GM11168 (cell line): ENCODE measurements around the gene TMEM86A.

Experiments used
- in situ Hi-C: fragments of 300-500 bp; cut with MboI; formaldehyde crosslinking; loops from one replicate; pipeline ENCODE4 v1.12.0; 2022; ENCODE audit warnings: low sequenced_read_pairs; ENCODE audit not compliant: unreplicated experiment

The TMEM86A gene

DNA sequence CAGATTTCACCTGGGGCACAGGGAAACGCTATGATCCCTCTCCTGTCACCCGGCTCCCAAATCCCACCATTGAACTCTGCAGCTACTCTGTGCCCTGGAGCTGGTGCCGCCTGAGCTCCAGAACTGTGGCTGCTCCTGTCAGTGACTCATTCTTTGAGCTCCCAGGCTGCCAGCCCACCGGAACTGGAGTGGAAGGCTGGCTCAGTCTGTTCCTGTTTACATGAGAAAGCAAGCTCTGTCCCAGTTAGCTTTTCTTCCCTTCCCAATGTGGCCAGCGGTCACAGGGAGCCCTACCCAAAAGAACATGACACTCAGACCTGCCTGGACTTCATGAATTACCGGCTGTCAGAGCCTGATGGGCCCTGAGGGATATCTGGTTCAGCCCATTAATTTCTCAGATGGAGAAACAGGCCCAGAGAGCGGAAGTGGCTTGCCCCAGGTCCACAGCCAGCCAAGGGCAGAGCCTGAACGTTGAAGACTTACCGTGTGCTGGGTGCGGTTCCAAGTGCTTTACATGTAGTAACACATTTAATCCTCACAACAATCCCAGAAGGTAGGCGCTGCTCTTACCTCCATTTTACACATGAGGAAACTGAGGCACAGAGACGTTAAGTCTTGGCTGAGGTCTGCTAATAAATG, 51.2 kb downstream of the TMEM86A start:
- in situ Hi-C loops = loop anchor here (25.0 kb wide), 1 partner anchor 212 kb away; the partner anchor contains the start of gene TSG101

DNA sequence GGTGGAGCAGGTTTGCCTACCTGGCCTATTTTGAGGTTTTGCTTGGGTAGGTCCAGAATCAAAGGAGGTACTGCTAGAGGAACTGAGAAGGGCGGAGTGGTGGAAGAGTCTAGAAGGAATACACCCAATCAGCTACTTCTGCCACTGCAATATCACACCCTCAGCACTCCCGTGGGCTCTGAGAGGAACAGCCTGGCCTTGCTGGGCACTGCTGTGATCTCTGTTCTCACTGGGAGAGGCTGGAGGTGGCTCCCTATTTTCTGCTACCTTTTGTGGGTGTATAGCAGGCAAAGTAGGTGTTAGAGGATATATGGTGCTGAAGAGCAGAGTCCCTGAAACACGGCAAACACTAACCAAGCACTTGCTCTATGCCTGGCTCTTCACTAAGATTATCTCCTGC, 52.4 kb downstream of the TMEM86A start:
- in situ Hi-C loops = loop anchor here (25.0 kb wide), 1 partner anchor 214 kb away; the partner anchor contains the start of gene TSG101

DNA sequence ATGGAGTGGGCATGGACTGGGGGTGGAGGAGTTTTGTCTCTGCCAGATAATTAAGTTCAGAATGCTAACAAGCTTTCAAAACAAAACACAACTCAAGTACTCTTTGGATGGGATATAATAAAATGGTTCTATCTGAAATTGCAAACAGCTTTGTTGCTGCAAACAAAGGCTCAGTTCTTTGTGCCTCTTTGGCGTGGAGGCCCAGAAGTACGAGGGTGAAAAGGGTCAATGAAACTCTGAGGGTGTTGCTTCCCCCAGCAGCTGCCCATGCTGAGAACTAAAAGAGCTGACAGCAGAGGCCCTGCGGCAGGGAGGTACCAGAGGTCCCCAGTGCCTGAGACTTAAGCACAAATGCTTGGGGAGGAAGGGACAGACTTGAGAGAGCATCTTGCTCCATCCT, 53.9 kb downstream of the TMEM86A start:
- in situ Hi-C loops = loop anchor here (25.0 kb wide), 1 partner anchor 215 kb away; the partner anchor contains the start of gene TSG101

DNA sequence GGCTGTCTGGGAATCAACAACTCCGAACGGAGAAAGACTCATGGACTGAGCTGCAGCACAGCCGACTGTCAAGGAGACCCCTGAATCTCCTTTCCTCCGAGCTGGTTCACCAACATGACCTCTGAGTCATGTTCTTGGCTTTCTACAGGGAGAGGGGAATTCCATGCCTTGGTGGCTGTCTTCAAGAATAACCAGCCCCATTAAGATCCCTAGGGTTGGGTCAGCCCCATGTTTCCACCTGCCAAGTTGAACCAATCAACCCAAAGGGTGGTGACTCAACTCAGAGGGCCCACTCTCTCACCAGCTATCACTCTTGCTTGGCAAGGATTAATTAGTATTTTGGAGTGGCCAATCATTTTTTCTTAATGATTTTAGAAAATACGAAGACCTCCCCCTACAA, 55.7 kb downstream of the TMEM86A start:
- in situ Hi-C loops = loop anchor here (25.0 kb wide), 1 partner anchor 217 kb away; the partner anchor contains the start of gene TSG101
